Fibroblast of mammary gland (primary cell): ENCODE measurements around the gene RHCE.

Experiments
- DNase-seq: peaks from one replicate; pipeline ENCODE4 v3.0.0-alpha.2; 2010; ENCODE audit warnings: low read depth
- H3K4me3 ChIP-seq: 2 replicates; pipeline ENCODE4 v1.5.1; 2011; ENCODE audit warnings: low read depth, mild to moderate bottlenecking, low read length, moderate library complexity; ENCODE audit not compliant: control insufficient read depth
- CTCF ChIP-seq: conservative IDR thresholded peaks from 2 replicates; pipeline ENCODE4 v1.5.1; 2011; ENCODE audit warnings: low read depth, low read length, inconsistent platforms; ENCODE audit not compliant: control insufficient read depth, insufficient read depth

The RHCE gene

GRCh38 chr1:25443030-25443699 lies 22.5 kb upstream of the RHCE start:
- TF ChIP-seq CTCF = no peak
- DNase-seq = no peak
- H3K4me3 ChIP-seq = no peak overlapping the region

- TF ChIP-seq CTCF = no peak
- no peak overlapping the region for H3K4me3 ChIP-seq
- peak; percentile 38 for DNase-seq
These were observed 21.6 kb upstream of the RHCE start for GRCh38 chr1:25442178-25442577.

GRCh38 chr1:25439287-25439686 lies 18.7 kb upstream of the RHCE start:
- TF ChIP-seq CTCF = no peak
- no peak for DNase-seq
- no peak overlapping the region for H3K4me3 ChIP-seq

- no peak for DNase-seq
- no peak for TF ChIP-seq CTCF
- H3K4me3 ChIP-seq = no peak overlapping the region
These were observed 17.0 kb upstream of the RHCE start for GRCh38 chr1:25437672-25438071.

- DNase-seq = peak; percentile 47
- no peak overlapping the region for H3K4me3 ChIP-seq
- no peak for TF ChIP-seq CTCF
These were observed 14.9 kb upstream of the RHCE start for GRCh38 chr1:25435397-25436108.

- TF ChIP-seq CTCF = no peak
- no peak overlapping the region for H3K4me3 ChIP-seq
- DNase-seq = no peak
These were observed 13.0 kb upstream of the RHCE start for GRCh38 chr1:25433389-25434186.
